ENCODE results near the gene NFU1. TPM values are rescaled to one million over a fixed set of nuclear protein-coding genes. Genes with fewer than 3 reads are reported as not detected.

The NFU1 gene
- total and polyA plus RNA-seq, 2 of the 8 experiments (the other 6 are each of a cell fraction or from before 2014, with no cell fraction given) = 18.4 to 45.5 TPM

DNA sequence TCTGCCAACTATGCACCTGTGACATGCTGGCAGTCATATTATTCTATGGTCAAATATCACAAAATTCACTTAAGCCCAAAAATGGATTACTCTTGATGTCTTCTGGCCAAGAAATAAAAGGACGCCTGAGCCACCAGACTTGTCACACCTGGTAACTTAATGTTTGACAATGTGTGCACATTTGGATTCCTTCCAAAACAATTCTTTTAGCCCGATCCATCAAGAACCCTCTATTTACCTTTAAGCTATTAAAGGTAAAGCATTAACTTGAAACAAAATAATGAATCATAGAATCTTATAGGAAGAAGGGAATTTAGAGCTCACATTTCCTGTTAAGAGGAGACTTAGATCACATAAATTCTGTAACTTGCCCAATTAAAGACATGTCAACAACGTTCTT lies 46.5 kb upstream of the NFU1 start:
- TF ChIP-seq TCF12 (IDR thresholded peaks at IDR 0.05; ENCODE audit: low read depth, low read length) (no peak), SRF (IDR thresholded peaks at IDR 0.05; ENCODE audit: low read depth, low read length) (no peak), TEAD4 (IDR thresholded peaks at IDR 0.05; ENCODE audit: low read depth, low read length) (no peak), TAF1 (IDR thresholded peaks at IDR 0.05; ENCODE audit: low read depth, low read length) (no peak), SIRT6 (IDR thresholded peaks at IDR 0.05; ENCODE audit: low read length) (no peak), RXRA (IDR thresholded peaks at IDR 0.05; ENCODE audit: insufficient read depth, low read depth, low read length) (no peak), HDAC6 (IDR thresholded peaks at IDR 0.05; ENCODE audit: low read depth, low read length) (no peak), RAD21 (IDR thresholded peaks at IDR 0.05 in 1 of 2, conservative IDR thresholded peaks at IDR 0.05 in 1 of 2; ENCODE audit: low read depth in 2 of 2, low read length in 2 of 2) (no peak)
- no peak for FAIRE-seq
- Histone ChIP-seq H3K4me3 (ENCODE audit: extremely low read depth in 1 of 4, insufficient read depth in 2 of 4, low read depth in 3 of 4, low read length in 4 of 4) (no peak overlapping the region), H3K18ac (ENCODE audit: extremely low read depth, low read length) (no peak overlapping the region), H4K8ac (ENCODE audit: extremely low read depth, insufficient read depth, low read length) (no peak overlapping the region), H3K27me3 (replicated peaks in 1 of 4; ENCODE audit: control insufficient read depth in 3 of 4, extremely low read depth in 1 of 4, insufficient read depth in 3 of 4, low read length in 3 of 4) (no peaks in the 10 kb centered on the region), H3K14ac (ENCODE audit: insufficient read length) (no peak overlapping the region), H2BK5ac (ENCODE audit: low read depth, low read length) (no peak overlapping the region), H3K79me2 (ENCODE audit: control insufficient read depth in 1 of 2, insufficient read depth in 2 of 2, low read length in 2 of 2) (no peaks in the 10 kb centered on the region), H2BK15ac (ENCODE audit: low read length) (no peak overlapping the region), H3K56ac (replicated peaks; ENCODE audit: insufficient read length, low read depth, low read length) (no peak overlapping the region), H3K4me1 (replicated peaks in 1 of 4; ENCODE audit: control insufficient read depth in 3 of 4, insufficient read depth in 4 of 4, low read length in 3 of 4) (no peaks in the 10 kb centered on the region), H3K79me1 (ENCODE audit: low read depth, low read length) (no peaks in the 10 kb centered on the region), H2AFZ (ENCODE audit: low read length) (no peak overlapping the region), H2BK12ac (ENCODE audit: low read depth, low read length) (no peak overlapping the region), H3K23ac (ENCODE audit: insufficient read length) (no peak overlapping the region), H3K4ac (replicated peaks; ENCODE audit: insufficient read length, low read depth, low read length) (no peak overlapping the region), H2BK20ac (ENCODE audit: low read length) (no peak overlapping the region), H3K9me3 (ENCODE audit: insufficient read depth in 2 of 2, low read depth in 1 of 2, low read length in 1 of 2) (no peaks in the 10 kb centered on the region), H4K20me1 (replicated peaks in 1 of 2; ENCODE audit: control insufficient read depth in 1 of 2, insufficient read depth in 2 of 2, low read length in 2 of 2) (no peaks in the 10 kb centered on the region), H2AK5ac (ENCODE audit: low read depth, low read length) (no peak overlapping the region), H3K27ac (ENCODE audit: low read depth, low read length) (no peak overlapping the region), H4K5ac (ENCODE audit: insufficient read length, low read depth, low read length) (no peak overlapping the region), H3K4me2 (ENCODE audit: insufficient read depth in 1 of 2, low read depth in 2 of 2, low read length in 2 of 2) (no peak overlapping the region), H3K9ac (replicated peaks in 1 of 4; ENCODE audit: extremely low read depth in 1 of 4, low read depth in 3 of 4, low read length in 3 of 4) (no peak overlapping the region), H4K91ac (replicated peaks; ENCODE audit: insufficient read length, low read length) (no peak overlapping the region), H2BK120ac (replicated peaks; ENCODE audit: low read depth, low read length) (no peak overlapping the region), H3K23me2 (ENCODE audit: low read depth, low read length) (no peaks in the 10 kb centered on the region), H3K36me3 (ENCODE audit: control insufficient read depth in 2 of 4, insufficient read depth in 4 of 4, low read length in 3 of 4) (no peaks in the 10 kb centered on the region)
- ChIA-PET POLR2A (ENCODE audit: partially characterized antibody) (no interaction called here), CTCF (ENCODE audit: partially characterized antibody) (interaction anchor here (1.0 to 1.1 kb wide), 2 partner anchors 81 to 108 kb away, joined by 3 read pairs; no protein-coding TSS in a partner anchor)
- WGBS, 2 experiments (ENCODE audit: extremely low coverage in 1 of 2, insufficient coverage in 1 of 2, insufficient read length in 1 of 2, insufficient replicate concordance in 2 of 2, low coverage in 1 of 2, low lambda C conversion rate in 2 of 2, missing lambda C conversion rate in 1 of 2) = 84% methylated on average over 3 of the region's 3 CpGs; no CpG with 5 or more reads in 1 of the 2 experiments
- no peak for DNase-seq (ENCODE audit: low read depth in 1 of 2, low spot score in 2 of 2)
